ENCODE results near the gene UBE4A. TPM values are rescaled to one million over a fixed set of nuclear protein-coding genes. Genes with fewer than 3 reads are reported as not detected.
A peak's percentile ranks its signal among the peaks of the same experiment; 100 is the strongest.

Gene UBE4A
- polyA plus RNA-seq, 3 donors, result 34.4 to 41.4 (median 34.7) TPM

DNA sequence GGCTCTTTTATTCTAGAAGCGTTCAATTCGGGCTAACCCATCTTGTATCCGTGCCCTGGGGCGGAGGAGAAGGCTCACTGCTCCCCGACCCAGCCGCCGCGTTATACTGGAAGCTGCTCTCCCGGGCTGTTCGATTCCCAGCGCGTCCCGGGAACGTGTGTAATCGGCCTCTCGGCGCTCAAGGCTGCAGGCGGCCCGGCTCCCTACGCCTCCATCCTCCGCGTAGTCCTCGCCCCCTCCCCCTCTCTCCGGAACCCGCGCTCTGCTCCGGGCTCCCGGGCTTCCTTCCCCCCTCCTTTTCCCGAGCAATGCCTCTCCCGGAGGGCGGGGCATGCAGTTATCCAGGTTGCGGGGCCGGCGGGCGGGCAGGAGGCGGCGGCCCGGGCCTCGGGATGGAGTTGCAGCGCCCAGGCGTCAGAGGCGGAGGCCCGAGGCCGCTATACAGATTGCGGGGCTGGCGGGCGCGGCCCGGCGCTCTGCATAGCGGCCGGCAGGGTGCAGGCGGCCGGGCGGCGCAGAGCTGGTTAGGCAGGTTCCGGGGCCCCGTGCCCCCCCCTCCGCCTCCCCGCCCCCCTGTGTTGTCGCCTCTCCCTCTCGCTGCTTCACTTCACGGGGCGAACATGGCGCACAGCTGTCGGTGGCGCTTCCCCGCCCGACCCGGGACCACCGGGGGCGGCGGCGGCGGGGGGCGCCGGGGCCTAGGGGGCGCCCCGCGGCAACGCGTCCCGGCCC lies 76.7 kb downstream of the UBE4A start, which contains the start of gene KMT2A:
Gene KMT2A, plus strand, starts transcription at position 600 of the 732 bp plus-strand sequence. Its CDS starts 21 bp downstream, at position 621.
- peak; percentile 84 to 96 (median 96) for DNase-seq (ENCODE audit: low read depth in 3 of 3, low spot score in 2 of 3)

GRCh38 chr11:118436639-118437207 lies 77.3 kb downstream of the UBE4A start:
- no peak for DNase-seq (ENCODE audit: low read depth in 3 of 3, low spot score in 2 of 3)

DNA sequence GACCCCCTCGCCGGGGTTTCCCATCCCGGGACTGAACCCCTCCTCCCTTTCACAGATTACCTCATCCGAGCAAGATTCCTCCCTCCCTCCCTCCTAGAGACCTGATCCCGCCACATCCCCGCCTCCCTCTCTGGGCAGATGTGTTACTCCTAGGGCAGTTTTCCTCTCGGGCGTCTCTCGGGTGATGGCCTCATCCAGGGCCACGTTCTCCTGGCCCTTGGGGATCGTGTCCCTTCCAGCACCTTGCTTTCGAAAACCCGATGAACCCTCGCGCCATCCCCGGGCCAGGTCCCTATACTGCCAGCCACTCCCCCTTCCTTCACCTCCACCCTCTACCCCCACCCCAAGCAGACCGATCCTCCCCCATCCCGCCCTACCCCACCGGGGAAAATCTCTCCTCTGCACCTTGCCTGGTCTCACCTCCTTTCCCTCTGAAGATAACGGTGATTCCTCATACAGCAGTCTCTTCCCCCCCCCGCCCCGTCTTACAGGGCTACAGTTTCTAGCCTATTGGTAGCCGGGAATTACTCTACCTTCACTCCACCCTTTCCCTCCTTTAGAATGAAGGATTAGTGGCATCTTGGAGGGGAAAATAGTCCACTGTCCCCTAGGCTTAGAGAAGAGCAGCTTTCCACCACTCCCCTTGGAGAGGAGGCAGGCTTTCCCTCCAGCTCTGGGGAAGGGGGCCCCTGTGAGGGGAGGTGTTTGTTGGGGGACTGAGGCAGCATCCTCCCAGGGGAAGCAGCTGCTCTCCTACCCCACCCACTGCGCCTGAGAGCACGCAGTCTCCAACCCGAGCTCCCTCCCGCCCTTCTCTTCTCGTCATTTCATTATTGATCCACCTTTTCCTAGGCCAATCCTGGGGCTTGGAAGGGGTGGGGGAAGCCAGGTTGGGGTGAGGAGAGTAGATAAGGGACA lies 78.1 kb downstream of the UBE4A start:
- DNase-seq (ENCODE audit: low read depth in 3 of 3, low spot score in 2 of 3), result peak in 2 of 3 donors; percentile 29 to 36

GRCh38 chr11:118438314-118438931 lies 79.0 kb downstream of the UBE4A start:
- DNase-seq (ENCODE audit: low read depth in 3 of 3, low spot score in 2 of 3), result peak in 2 of 3 donors; percentile 38 to 64

DNA sequence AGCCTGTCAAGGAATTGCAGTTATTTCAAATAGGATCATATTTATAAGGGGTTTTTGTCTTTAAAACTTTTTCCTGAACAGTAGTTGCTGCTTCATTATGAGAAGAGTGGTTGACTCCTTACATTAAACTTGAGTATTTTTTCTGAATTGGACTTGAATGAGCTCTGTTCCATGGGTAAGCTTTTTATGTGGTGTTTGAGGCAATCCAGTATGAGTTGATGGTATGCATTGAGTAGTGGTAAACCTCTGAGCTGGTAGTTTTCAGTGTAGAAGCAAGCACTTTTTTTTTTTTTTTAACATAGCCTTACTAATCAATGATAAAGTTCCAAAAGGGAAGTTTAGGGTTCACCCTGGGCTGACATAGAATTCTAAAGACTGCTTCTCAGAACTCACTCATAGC lies 80.2 kb downstream of the UBE4A start:
- no peak for DNase-seq (ENCODE audit: low read depth in 3 of 3, low spot score in 2 of 3)

GRCh38 chr11:118441770-118442275 lies 82.4 kb downstream of the UBE4A start:
- no peak for DNase-seq (ENCODE audit: low read depth in 3 of 3, low spot score in 2 of 3)

- no peak for DNase-seq (ENCODE audit: low read depth in 3 of 3, low spot score in 2 of 3)
These were observed 82.9 kb downstream of the UBE4A start for GRCh38 chr11:118442301-118442700.

DNA sequence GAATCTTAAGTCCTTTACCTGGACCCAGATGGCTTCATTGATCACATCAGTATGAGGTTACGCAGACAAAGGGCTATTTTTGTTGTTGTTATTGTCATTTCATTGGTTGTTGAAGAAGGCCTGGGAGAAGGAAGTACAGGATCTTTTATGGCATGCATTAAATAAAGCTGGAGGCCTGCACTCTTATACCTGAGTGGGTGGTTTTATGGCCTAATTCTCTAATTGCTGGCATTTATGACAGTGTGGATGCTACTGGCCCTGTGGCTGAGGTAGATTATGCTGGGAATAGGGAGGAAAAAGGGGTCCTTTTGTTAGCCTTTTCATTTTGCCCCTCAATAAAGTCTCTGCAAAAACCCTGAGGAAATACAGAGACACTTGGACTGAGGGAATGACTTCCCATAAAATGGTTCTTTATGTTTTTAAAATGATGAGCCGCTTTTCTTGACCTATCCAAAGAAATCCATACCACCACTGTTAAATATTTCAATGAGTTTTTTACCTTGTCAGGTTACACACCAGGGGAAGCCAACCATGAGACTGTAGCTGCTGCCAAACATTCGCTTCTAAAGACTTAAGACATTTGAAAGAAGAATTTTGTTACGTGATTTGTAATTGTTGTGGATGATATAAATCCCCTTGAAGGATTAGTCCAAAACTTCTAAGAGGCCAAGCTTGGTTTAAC lies 83.6 kb downstream of the UBE4A start:
- DNase-seq (ENCODE audit: low read depth in 3 of 3, low spot score in 2 of 3), result no peak

- no peak for DNase-seq (ENCODE audit: low read depth in 3 of 3, low spot score in 2 of 3)
These were observed 84.3 kb downstream of the UBE4A start for GRCh38 chr11:118443590-118444218.

DNA sequence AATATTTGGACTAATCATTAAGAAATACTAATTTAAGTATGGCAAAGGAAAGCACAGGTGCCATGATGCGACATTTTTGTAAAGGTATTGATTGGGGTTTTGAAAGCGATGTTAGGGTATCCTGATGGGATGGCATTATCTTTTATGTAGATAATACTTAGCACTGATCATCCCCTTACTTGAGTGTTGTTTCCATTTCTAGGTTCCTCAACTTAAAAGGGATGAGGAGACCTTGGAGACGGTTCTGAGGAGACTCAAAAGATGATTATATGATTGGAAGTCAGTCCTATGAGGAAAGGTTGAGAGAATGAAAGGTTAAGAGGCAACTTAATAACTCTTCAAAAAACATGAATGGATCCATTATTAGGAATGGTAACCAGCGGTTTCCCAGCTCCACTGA lies 88.0 kb downstream of the UBE4A start:
- DNase-seq (ENCODE audit: low read depth in 3 of 3, low spot score in 2 of 3), result no peak

- DNase-seq (ENCODE audit: low read depth in 3 of 3, low spot score in 2 of 3), result no peak
These were observed 88.9 kb downstream of the UBE4A start for GRCh38 chr11:118448294-118448693.

Other genes starting within 250 kb of the UBE4A start
- 1 to 10 TPM in 2 of 3 donors, under 1 TPM in 1; 0.82 to 1.7 (median 1.1) TPM for gene SCN4B, start 206.8 kb upstream of the UBE4A start, polyA plus RNA-seq (ENCODE audit: insufficient read length in 3 of 3)
- gene SCN2B, start 183.0 kb upstream of the UBE4A start, polyA plus RNA-seq (ENCODE audit: insufficient read length in 3 of 3), result 1 to 10 TPM; 4.6 to 5.1 (median 5.0) TPM
- 1 to 10 TPM; 1.9 to 2.4 (median 2.3) TPM for gene JAML, start 134.6 kb upstream of the UBE4A start, polyA plus RNA-seq (ENCODE audit: insufficient read length in 3 of 3)
- gene MPZL3, start 107.2 kb upstream of the UBE4A start, polyA plus RNA-seq (ENCODE audit: insufficient read length in 3 of 3), result 1 to 10 TPM; 4.7 to 6.1 (median 5.3) TPM
- 10 to 100 TPM; 19.0 to 21.1 (median 20.7) TPM for gene MPZL2, start 95.3 kb upstream of the UBE4A start, polyA plus RNA-seq (ENCODE audit: insufficient read length in 3 of 3)
- gene CD3E, start 54.9 kb upstream of the UBE4A start, polyA plus RNA-seq (ENCODE audit: insufficient read length in 3 of 3), result under 1 TPM; 0.30 to 0.57 (median 0.35) TPM
- under 1 TPM; 0.25 to 0.61 (median 0.35) TPM for gene CD3D, start 16.9 kb upstream of the UBE4A start, polyA plus RNA-seq (ENCODE audit: insufficient read length in 3 of 3)
- gene CD3G, start 15.3 kb upstream of the UBE4A start, polyA plus RNA-seq (ENCODE audit: insufficient read length in 3 of 3), result under 1 TPM; 0.31 to 0.51 (median 0.43) TPM
- 100 to 1,000 TPM; 478 to 504 (median 486) TPM for gene ATP5MG, start 42.0 kb downstream of the UBE4A start, polyA plus RNA-seq (ENCODE audit: insufficient read length in 3 of 3)
- gene KMT2A, start 76.9 kb downstream of the UBE4A start, polyA plus RNA-seq (ENCODE audit: insufficient read length in 3 of 3), result 10 to 100 TPM; 36.0 to 39.2 (median 37.6) TPM
- gene TTC36, start 167.9 kb downstream of the UBE4A start, polyA plus RNA-seq (ENCODE audit: insufficient read length in 3 of 3), result 1 to 10 TPM; 1.1 to 1.5 (median 1.1) TPM
- gene TMEM25, start 171.6 kb downstream of the UBE4A start, polyA plus RNA-seq (ENCODE audit: insufficient read length in 3 of 3), result 10 to 100 TPM; 24.4 to 26.2 (median 25.7) TPM
- gene IFT46, start 206.3 kb downstream of the UBE4A start, polyA plus RNA-seq (ENCODE audit: insufficient read length in 3 of 3), result 10 to 100 TPM; 43.6 to 49.4 (median 47.6) TPM
- gene ARCN1, start 212.8 kb downstream of the UBE4A start, polyA plus RNA-seq (ENCODE audit: insufficient read length in 3 of 3), result 100 to 1,000 TPM; 200 to 209 (median 201) TPM
- 100 to 1,000 TPM; 106 to 112 (median 106) TPM for gene PHLDB1, start 248.0 kb downstream of the UBE4A start, polyA plus RNA-seq (ENCODE audit: insufficient read length in 3 of 3)

Measured in right renal cortex interstitium (tissue), 3 donors.